Measurements from ENCODE around the gene PDPN.
A peak's percentile ranks its signal among the peaks of the same experiment; 100 is the strongest.

PDPN gene

DNA sequence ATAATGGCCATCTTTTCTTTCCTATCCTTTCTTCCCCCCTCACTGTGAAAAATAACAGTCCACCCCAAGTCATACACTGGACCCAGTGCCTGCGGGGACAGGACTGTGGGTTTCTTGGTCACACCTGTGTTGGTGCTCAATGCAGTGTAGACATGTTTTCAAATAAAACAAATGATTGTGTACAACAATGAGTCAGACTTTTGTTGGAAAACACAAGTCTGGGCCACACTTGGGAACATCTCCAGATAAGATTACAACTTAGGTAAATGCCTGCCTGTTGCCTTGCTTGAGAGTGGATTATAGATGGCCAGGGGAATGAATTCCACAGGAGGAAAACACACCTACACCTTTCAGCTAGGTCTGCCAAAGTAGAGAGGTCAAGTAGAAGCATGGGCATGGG, 34.1 kb downstream of the PDPN start:
- no peak for DNase-seq (ENCODE audit: low spot score)

GRCh38 chr1:13618483-13618882, 34.9 kb downstream of the PDPN start:
- DNase-seq (ENCODE audit: low spot score) = no peak

DNA sequence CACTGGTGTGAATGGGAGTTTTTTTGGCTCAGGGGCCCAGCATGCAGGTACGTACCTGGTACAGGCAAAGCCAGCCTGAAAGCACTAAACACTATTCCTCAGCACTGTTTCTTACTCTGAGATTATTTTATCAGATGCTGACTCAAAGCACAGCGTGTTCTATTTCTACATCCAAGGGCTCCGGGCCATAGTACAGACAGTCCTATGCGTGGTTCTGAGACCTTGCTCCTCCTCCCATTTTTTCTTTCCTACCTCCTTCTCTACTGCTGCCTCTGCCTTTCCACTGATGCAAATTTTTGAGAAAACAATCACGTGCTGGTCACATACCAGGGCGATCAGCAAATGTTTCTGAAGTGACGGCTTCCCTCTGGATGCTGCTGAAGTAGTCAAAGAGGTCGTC, 36.3 kb downstream of the PDPN start:
- no peak for DNase-seq (ENCODE audit: low spot score)

GRCh38 chr1:13620825-13621224, 37.2 kb downstream of the PDPN start:
- DNase-seq (ENCODE audit: low spot score) = no peak

GRCh38 chr1:13622446-13622845, 38.8 kb downstream of the PDPN start:
- DNase-seq (ENCODE audit: low spot score) = no peak

DNA sequence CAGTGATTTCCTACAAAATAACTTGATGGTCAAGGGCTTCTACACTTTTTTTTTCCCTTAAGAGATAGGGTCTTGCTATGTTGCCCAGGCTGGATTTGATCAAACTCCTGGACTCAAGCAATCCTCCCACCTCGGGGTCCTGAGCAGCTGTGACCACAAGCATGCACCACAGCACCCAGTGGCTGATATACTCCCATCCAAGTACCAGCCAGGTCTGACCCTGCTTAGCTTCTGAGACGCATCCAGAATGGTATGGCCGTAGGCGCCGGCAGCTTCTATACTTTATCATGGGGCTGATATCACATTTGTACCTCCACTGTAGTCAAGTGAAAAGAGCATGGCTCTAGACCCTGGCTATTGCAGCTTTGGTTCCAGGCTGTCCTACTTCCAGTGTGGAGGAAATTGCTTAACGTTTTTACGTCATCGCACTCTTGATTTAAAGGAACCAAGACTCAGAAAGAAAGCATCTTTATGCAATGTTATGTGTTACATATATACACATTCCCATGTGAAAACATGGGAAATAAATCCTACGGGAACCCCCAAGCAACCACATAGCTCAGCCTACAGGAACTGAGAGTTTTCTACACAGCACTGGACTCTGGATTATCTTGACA, 39.5 kb downstream of the PDPN start:
- no peak for DNase-seq (ENCODE audit: low spot score)

DNA sequence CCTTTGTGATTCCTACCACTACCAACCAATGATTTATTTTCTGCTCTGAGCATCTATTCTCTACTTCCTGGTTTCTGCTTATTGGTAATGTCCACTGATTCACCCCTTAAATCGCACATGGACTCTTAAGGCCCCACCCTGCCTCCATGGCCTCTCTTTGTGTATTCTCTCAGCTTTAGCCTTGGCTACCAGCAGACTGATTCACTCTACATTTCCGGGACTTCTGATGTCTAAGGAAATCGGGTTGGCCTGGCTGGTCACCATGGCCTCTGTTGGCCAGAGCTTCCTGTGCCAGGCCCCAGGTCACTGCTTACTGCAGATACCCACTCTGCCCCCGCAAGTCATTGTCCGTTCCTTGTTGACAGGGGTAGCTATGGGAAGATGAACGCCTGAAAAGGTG, 40.9 kb downstream of the PDPN start:
- DNase-seq (ENCODE audit: low spot score) = no peak

- no peak for DNase-seq (ENCODE audit: low spot score)
Measured at GRCh38 chr1:13627127-13627526, 43.5 kb downstream of the PDPN start.

DNA sequence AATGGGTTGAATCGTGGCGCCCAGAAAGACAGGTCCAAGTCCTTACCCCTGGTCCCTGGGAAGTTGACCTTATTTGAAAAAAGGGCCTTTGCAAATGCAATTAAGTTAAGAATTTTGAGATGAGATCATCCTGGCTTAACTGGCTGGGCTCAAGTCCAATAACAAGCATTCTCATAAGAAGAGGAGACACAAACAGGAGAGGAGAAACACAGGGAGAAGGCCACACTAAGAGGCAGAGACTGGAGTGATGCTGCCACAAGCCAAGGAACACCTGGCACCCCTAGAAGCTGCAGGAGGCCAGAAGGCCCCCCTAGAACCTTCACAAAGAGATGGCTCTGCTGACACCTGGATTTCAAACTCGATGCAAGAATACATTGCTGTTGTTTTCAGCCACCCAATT, 44.6 kb downstream of the PDPN start:
- no peak for DNase-seq (ENCODE audit: low spot score)

- no peak for DNase-seq (ENCODE audit: low spot score)
Measured at GRCh38 chr1:13628711-13629110, 45.1 kb downstream of the PDPN start.

DNA sequence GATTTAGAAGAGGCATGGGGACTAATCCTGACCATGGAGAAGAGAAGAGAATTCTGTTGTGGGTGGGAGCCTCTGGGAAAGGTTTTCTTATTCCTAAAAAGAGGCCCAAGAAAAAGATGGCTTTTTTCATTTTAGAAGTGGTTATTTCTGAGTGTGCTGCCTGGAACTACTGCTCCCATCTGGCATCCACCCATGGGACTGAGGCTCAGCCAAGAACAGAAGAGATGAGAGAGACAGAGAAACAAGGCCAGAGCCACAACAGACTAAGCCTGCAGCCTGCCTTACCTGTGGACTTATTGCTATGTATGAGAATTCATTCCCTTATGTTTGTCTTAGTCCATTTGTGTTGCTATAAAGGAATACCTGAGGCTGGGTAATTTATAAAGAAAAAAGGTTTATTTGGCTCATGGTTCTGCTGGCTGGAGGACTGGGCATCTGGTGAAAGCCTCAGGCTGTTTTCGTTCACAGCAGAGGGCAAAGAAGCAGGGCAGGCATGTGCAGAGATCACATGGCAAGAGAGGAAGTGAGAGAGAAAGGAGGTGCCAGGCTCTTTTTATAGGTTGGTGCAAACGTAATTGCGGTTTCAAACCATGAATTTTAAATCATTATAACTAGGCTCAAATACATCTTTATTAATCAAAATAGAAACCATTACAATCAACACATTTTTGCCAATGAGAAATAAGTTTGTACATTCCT, 58.8 kb downstream of the PDPN start:
- no peak for DNase-seq (ENCODE audit: low spot score)

GRCh38 chr1:13643017-13643416, 59.4 kb downstream of the PDPN start:
- DNase-seq (ENCODE audit: low spot score) = no peak

DNA sequence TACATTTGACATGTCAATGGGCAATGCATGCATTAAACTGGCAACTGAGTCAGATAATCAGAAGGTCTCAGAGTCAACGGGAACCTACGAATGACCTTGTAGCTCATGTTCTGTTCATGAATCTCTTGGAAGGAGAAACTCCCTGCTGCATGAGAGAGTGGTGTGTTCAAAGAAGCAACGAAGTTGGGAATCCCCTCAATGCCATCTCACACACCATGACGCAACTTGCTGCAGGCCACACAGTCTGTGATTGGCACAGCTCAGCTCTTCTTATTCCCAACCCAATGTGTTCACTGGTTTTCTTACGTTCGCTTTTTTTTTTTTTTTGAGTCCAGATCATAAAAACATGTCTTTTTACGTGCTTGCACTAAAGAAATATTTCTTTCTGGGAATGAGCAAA, 62.9 kb downstream of the PDPN start:
- DNase-seq (ENCODE audit: low spot score) = no peak

GRCh38 chr1:13651279-13651678, 67.6 kb downstream of the PDPN start:
- no peak for DNase-seq (ENCODE audit: low spot score)

DNA sequence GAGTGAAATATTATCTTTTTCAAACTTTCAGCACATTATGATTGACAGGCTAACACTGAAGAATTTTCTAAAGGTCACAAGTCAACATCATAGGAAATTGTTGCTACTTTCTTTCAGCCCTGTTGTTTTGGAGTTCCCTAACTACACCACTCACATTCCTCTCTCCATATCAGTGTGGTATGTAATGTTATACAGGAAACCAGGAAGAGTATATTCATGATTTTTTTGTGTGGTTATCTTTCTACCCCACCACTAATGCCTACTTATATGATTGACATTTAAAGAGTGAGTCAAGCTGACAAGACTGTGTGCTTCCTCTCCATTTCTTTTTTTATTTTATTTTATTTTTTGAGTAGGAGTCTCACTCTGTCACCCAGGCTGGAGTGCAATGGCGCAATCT, 68.6 kb downstream of the PDPN start:
- no peak for DNase-seq (ENCODE audit: low spot score)

- peak; percentile 87 for DNase-seq (ENCODE audit: low spot score)
Measured at GRCh38 chr1:13661539-13661938, 77.9 kb downstream of the PDPN start.

- peak; percentile 81 for DNase-seq (ENCODE audit: low spot score)
Measured at GRCh38 chr1:13662493-13662892, 78.9 kb downstream of the PDPN start.

DNA sequence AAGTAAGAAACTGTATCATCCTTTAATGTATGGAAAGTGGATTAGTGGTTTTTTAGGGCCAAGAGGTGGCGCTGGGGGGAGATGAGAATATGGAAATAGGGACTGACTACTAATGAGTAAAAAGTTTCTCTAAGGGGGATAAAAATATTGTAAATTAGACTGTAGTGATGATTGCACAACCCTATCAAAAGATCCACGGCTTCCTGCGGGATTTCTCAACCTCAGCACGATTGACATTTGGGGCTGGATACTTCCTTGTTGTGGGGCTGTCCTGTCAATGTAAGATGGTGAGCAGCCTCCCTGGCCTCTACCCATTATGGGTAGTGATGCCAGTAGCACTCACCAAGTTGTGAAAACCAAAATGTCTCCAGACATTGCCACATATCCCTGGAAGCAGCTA, 80.3 kb downstream of the PDPN start:
- no peak for DNase-seq (ENCODE audit: low spot score)

- DNase-seq (ENCODE audit: low spot score) = no peak
Measured at GRCh38 chr1:13664451-13664850, 80.8 kb downstream of the PDPN start.

GRCh38 chr1:13666317-13666716, 82.7 kb downstream of the PDPN start:
- DNase-seq (ENCODE audit: low spot score) = no peak

Data from AG08395 (cell line).